ENCODE data around the gene OR5A2. TPM values are rescaled to one million over a fixed set of nuclear protein-coding genes. Genes with fewer than 3 reads are reported as not detected.

OR5A2 gene
- total RNA-seq, 1 donor from 2014 or later, result not detected

DNA sequence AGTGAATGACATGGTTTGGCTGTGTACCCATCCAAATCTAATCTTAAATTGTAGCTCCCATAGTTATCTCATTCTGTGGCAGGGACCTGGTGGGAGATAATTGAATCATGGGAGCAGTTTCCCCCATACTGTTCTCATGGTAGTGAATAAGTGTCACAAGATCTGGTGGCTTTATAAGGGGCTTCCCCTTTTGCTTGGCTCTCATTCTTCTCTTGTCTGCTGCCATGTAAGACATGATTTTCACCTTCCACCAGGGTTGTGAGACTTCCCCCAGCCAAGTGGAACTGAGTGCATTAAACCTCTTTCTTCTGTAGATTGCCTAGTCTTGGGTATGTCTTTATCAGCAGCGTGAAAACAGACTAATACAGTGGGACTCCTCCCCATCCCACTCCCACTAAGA lies 11.1 kb downstream of the OR5A2 start:
- intact Hi-C loops (cut with DNase I), result no loop called here
- H3K4me3 ChIP-seq, result no peak overlapping the region
- TF ChIP-seq, protein P1, sequence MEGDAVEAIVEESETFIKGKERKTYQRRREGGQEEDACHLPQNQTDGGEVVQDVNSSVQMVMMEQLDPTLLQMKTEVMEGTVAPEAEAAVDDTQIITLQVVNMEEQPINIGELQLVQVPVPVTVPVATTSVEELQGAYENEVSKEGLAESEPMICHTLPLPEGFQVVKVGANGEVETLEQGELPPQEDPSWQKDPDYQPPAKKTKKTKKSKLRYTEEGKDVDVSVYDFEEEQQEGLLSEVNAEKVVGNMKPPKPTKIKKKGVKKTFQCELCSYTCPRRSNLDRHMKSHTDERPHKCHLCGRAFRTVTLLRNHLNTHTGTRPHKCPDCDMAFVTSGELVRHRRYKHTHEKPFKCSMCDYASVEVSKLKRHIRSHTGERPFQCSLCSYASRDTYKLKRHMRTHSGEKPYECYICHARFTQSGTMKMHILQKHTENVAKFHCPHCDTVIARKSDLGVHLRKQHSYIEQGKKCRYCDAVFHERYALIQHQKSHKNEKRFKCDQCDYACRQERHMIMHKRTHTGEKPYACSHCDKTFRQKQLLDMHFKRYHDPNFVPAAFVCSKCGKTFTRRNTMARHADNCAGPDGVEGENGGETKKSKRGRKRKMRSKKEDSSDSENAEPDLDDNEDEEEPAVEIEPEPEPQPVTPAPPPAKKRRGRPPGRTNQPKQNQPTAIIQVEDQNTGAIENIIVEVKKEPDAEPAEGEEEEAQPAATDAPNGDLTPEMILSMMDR (IDR thresholded peaks at IDR 0.05), result no peak

DNA sequence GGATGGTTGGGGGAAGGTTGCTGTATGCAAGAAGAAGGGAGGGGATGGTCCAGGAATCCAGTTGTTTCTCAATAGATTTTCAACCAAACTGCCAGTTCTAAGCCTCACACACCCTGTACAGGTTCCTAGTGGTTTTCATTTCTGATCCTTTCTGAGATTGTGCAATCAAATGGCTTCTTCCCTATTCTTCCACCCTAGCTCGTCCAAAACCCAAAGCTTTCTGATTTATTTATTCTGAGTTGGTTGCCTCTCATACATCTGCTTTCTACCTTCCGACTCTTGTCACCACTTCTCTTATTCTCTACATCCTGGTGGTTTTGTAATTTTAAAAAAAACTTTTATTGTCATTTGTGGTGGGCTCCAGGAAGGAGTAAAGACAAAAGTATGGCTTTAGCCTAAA lies 12.6 kb downstream of the OR5A2 start:
- TF ChIP-seq, protein P1 (IDR thresholded peaks at IDR 0.05), result no peak
- Histone ChIP-seq H3K27me3 (ENCODE audit: low read depth) (no peaks in the 10 kb centered on the region), H3K36me3 (no peaks in the 10 kb centered on the region), H3K9me3 (peaks cover 3% of the 10 kb centered on the region), H3K4me3 (no peak overlapping the region), H3K4me1 (no peaks in the 10 kb centered on the region), H3K27ac (no peak overlapping the region)
- no peak for DNase-seq
- intact Hi-C loops (cut with DNase I), result no loop called here
- ATAC-seq, result no peak

More for the DNA sequence above, 11.1 kb downstream of the OR5A2 start:
- H3K4me1 ChIP-seq, result no peaks in the 10 kb centered on the region
- H3K36me3 ChIP-seq, result no peaks in the 10 kb centered on the region
- ATAC-seq (no peak), DNase-seq (no peak)
- peaks cover 1% of the 10 kb centered on the region for H3K9me3 ChIP-seq
- no peaks in the 10 kb centered on the region for H3K27me3 ChIP-seq (ENCODE audit: low read depth)
- H3K27ac ChIP-seq, result no peak overlapping the region

DNA sequence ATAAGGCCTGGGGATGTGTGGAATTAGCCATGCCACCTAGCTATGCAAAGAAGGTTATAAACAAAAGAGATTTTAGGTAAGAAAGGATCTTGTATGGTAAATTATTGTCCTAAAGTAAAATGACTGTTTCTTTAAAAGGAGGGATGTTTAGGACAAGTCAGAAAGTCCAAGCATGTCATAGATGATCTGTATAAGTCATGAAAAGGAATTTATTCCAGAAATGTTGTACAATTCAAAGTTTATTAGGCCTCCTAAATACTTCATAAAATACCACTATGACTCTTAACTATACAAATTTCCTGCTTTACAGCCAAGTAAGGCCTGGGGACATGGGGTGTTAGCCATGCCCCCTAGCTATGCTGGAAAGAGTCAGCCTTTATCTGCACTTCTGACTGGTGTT lies 22.7 kb downstream of the OR5A2 start:
- Histone ChIP-seq H3K27ac (no peak overlapping the region), H3K4me3 (no peak overlapping the region), H3K36me3 (no peaks in the 10 kb centered on the region), H3K4me1 (no peaks in the 10 kb centered on the region), H3K27me3 (ENCODE audit: low read depth) (peaks cover 3% of the 10 kb centered on the region), H3K9me3 (peaks cover 6% of the 10 kb centered on the region)
- TF ChIP-seq, protein P1 (IDR thresholded peaks at IDR 0.05), result no peak
- intact Hi-C loops (cut with DNase I), result no loop called here
- ATAC-seq (no peak), DNase-seq (no peak)

DNA sequence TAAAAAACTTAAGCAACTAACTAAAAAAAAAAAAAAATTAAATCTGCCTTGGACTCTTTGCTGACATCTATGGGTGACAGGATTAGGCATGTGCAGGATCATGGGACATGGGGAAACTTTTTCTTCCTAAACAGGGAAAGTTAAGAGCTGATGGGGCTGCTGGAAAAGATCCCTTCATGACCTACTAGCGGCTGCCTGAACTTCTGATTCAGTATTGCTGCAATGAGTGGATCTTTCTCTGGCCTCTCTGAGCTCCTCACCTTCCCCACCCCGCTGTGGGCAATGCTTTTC lies 25.0 kb downstream of the OR5A2 start:
- Histone ChIP-seq H3K27ac (no peak overlapping the region), H3K4me3 (no peak overlapping the region), H3K27me3 (ENCODE audit: low read depth) (peaks cover 3% of the 10 kb centered on the region), H3K9me3 (peaks cover 6% of the 10 kb centered on the region), H3K4me1 (no peaks in the 10 kb centered on the region), H3K36me3 (no peaks in the 10 kb centered on the region)
- ATAC-seq (no peak), DNase-seq (no peak)
- intact Hi-C loops (cut with DNase I), result no loop called here
- TF ChIP-seq, protein P1 (IDR thresholded peaks at IDR 0.05), result no peak

DNA sequence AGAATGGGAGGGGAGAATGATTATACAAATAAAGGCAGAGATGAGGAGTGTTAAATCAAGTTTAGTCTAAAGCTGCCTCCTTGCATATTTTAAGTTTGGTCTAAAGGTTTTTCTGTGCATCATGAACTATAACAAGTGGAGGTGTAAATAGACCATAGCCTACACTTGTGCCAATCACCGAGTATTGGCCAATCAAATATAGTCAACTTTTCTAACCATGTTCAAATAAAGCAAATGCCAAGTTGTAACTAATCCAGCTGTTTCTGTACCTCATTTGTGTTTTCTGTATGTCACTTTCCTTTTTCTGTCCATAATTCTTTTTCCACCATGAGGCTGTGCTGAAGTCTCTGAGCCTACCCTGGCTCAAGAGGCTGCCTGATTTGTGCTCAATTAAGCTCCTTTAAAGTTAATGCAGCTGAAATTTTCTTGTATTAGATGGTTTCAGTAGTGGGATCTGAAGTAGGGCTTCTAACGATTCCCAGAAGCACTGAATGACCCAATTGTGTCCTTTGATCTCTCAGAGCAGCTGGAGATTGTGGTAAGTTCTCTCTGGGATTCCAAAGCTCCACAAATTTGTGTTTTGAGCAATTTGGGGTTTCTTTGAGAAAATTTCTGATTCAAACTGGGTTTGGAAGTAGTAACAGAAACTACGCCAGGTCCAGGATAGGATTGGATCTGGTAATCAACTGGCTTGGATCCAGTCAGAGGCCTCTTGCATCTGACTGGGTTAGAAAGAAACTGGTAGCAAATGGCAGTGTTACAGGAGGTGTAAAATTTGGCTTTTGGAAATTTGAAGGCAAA lies 25.6 kb downstream of the OR5A2 start:
- DNase-seq (no peak), ATAC-seq (no peak)
- peaks cover 6% of the 10 kb centered on the region for H3K9me3 ChIP-seq
- no peaks in the 10 kb centered on the region for H3K4me1 ChIP-seq
- H3K27me3 ChIP-seq (ENCODE audit: low read depth), result peaks cover 3% of the 10 kb centered on the region
- intact Hi-C loops (cut with DNase I), result no loop called here
- TF ChIP-seq, protein P1 (IDR thresholded peaks at IDR 0.05), result no peak
- H3K36me3 ChIP-seq, result no peaks in the 10 kb centered on the region
- H3K4me3 ChIP-seq, result no peak overlapping the region
- H3K27ac ChIP-seq, result no peak overlapping the region
